Heart left ventricle (tissue), 13 donors: Measurements from ENCODE around the gene PGF.
A peak's percentile ranks its signal among the peaks of the same experiment; 100 is the strongest.

Experiments used
- POLR2A ChIP-seq, 2 donors: fragments of 450-650 bp; IDR thresholded peaks; one replicate each; pipeline ENCODE4 v1.6.1; 2017; ENCODE audit warnings: antibody characterized with exemption in 2 of 2, mild to moderate bottlenecking in 2 of 2, moderate library complexity in 2 of 2
- TF ChIP-seq, protein P1 (sequence below), 12 donors: fragments of 200-600 bp; sonication (generic) in 4 of 12; IDR thresholded peaks; one replicate each; pipeline versions ENCODE4 v1.5.0 to v1.8.0; 2018 to 2022; ENCODE audit warnings: antibody characterized with exemption in 12 of 12, mild to moderate bottlenecking in 5 of 12
- donor health status: ischemic (EF 13 %, LVEDD 7.1; RV severe dilation, severe dysfunction).
- donor health status: DM: no; HTN: yes; CAD: no.
- donor health status: DM: no; HTN: no; CAD: no.
- donor health status: ischemic (EF 25% LVEDD 6.9; RV normal size, moderate dysfunction).
- donor health status: ischemic (EF 25% LVEDD 5.7; RV mildly dilated, moderate dysfunction).
- donor health status: ischemic (EF 35%, LVEDD 5.7; RV mildly dilated, moderate dysfunction).
- donor health status: nonischemic (EF 11% LVEDD 7.7; RV severe dilation, severe dysfunction).
- donor health status: DM: yes; HTN: yes; CAD: no.
- donor health status: PGD.
- donor health status: ischemic (EF 29% LVEDD 5.4; RV normal size, mild dysfunction).
- donor health status: nonischemic (EF 23%, LVEDD 6.1; RV moderate dilation, normal function).

DNA sequence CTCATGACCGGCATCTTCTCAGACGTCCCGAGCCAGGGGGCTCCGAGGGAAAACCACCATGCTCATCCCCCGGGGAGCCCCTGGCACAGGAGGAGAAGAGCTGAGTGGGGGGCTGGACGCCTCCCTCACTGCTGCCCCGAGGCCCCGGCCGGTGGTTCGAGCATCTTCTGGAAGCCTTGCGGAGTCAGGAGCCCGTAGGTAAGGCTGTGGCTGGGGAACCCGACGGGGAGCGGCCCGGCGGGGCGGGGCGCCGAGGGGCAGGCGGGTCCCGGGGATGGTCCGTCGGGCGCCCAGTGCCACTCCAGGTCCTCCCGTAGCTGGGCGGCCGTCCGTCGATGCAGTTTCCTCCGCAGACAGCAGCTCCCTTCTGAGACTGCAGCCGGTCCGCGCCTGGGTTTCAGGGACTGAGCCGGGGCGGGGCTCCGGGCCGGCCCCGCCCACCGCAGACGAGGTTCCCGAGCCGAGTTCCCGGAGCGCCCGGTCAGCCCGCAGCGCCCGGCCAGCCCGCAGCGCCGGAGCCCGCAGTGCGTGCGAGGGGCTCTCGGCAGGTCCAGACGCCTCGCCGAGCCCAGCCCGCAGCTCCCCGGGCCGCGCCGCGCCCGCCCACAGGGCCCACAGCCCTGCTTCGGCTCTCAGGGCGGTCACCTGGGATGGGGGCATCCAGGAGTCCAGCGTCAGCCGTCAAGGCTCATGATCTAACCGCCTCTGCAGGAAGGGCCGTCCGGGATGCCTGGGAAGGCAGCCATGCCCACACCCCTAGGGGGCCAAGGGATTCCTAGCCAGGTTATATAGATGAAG, at the start of gene PGF:
- peak in 1 of 2 donors; percentile 94 for TF ChIP-seq POLR2A (IDR thresholded peaks at IDR 0.05)
- TF ChIP-seq, protein P1, sequence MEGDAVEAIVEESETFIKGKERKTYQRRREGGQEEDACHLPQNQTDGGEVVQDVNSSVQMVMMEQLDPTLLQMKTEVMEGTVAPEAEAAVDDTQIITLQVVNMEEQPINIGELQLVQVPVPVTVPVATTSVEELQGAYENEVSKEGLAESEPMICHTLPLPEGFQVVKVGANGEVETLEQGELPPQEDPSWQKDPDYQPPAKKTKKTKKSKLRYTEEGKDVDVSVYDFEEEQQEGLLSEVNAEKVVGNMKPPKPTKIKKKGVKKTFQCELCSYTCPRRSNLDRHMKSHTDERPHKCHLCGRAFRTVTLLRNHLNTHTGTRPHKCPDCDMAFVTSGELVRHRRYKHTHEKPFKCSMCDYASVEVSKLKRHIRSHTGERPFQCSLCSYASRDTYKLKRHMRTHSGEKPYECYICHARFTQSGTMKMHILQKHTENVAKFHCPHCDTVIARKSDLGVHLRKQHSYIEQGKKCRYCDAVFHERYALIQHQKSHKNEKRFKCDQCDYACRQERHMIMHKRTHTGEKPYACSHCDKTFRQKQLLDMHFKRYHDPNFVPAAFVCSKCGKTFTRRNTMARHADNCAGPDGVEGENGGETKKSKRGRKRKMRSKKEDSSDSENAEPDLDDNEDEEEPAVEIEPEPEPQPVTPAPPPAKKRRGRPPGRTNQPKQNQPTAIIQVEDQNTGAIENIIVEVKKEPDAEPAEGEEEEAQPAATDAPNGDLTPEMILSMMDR (IDR thresholded peaks at IDR 0.05) = no peak
